Measurements from ENCODE around the gene KCND2.

KCND2 gene

GRCh38 chr7:120654241-120654640 lies 381.3 kb downstream of the KCND2 start:
- Histone ChIP-seq H3K9me3 (ENCODE audit: insufficient read depth, low read length) (no peaks in the 10 kb centered on the region; the same call in 1 of the 2 replicates), H3K4me3 (ENCODE audit: insufficient read length, low read depth) (no peak overlapping the region), H3K36me3 (ENCODE audit: insufficient read depth, insufficient read length, low read length) (no peaks in the 10 kb centered on the region), H3K9ac (ENCODE audit: insufficient read length, low read depth) (no peak overlapping the region), H3K4me1 (ENCODE audit: insufficient read depth, insufficient read length) (no peaks in the 10 kb centered on the region), H3K27me3 (ENCODE audit: insufficient read depth, insufficient read length) (no peaks in the 10 kb centered on the region)
- no peak for DNase-seq (ENCODE audit: low read depth, low spot score)
- TF ChIP-seq YY1 (IDR thresholded peaks at IDR 0.05; ENCODE audit: insufficient read depth, insufficient read length) = no peak
- TF ChIP-seq ZNF274 (IDR thresholded peaks at IDR 0.05; ENCODE audit: low read depth, low read length) = no peak
- no peak for TF ChIP-seq SUZ12 (IDR thresholded peaks at IDR 0.05; ENCODE audit: extremely low read depth, insufficient read depth, insufficient read length)

- Histone ChIP-seq H3K4me3 (ENCODE audit: insufficient read length, low read depth) (no peak overlapping the region), H3K36me3 (ENCODE audit: insufficient read depth, insufficient read length, low read length) (no peaks in the 10 kb centered on the region), H3K4me1 (ENCODE audit: insufficient read depth, insufficient read length) (no peaks in the 10 kb centered on the region), H3K27me3 (ENCODE audit: insufficient read depth, insufficient read length) (no peaks in the 10 kb centered on the region), H3K9me3 (ENCODE audit: insufficient read depth, low read length) (no peaks in the 10 kb centered on the region), H3K9ac (ENCODE audit: insufficient read length, low read depth) (no peak overlapping the region)
- no peak for TF ChIP-seq SUZ12 (IDR thresholded peaks at IDR 0.05; ENCODE audit: extremely low read depth, insufficient read depth, insufficient read length)
- TF ChIP-seq YY1 (IDR thresholded peaks at IDR 0.05; ENCODE audit: insufficient read depth, insufficient read length) = no peak
- no peak for TF ChIP-seq ZNF274 (IDR thresholded peaks at IDR 0.05; ENCODE audit: low read depth, low read length)
- DNase-seq (ENCODE audit: low read depth, low spot score) = no peak
Measured at GRCh38 chr7:120658516-120658915, 385.5 kb downstream of the KCND2 start.

- H3K27me3 ChIP-seq (ENCODE audit: insufficient read depth, insufficient read length) = no peaks in the 10 kb centered on the region
- H3K9ac ChIP-seq (ENCODE audit: insufficient read length, low read depth) = no peak overlapping the region
- no peaks in the 10 kb centered on the region for H3K36me3 ChIP-seq (ENCODE audit: insufficient read depth, insufficient read length, low read length)
- TF ChIP-seq SUZ12 (IDR thresholded peaks at IDR 0.05; ENCODE audit: extremely low read depth, insufficient read depth, insufficient read length) (no peak), ZNF274 (IDR thresholded peaks at IDR 0.05; ENCODE audit: low read depth, low read length) (no peak), YY1 (IDR thresholded peaks at IDR 0.05; ENCODE audit: insufficient read depth, insufficient read length) (no peak)
- no peak overlapping the region for H3K4me3 ChIP-seq (ENCODE audit: insufficient read length, low read depth)
- no peaks in the 10 kb centered on the region for H3K9me3 ChIP-seq (ENCODE audit: insufficient read depth, low read length)
- DNase-seq (ENCODE audit: low read depth, low spot score) = no peak
- H3K4me1 ChIP-seq (ENCODE audit: insufficient read depth, insufficient read length) = no peaks in the 10 kb centered on the region
Measured at GRCh38 chr7:120662291-120662690, 389.3 kb downstream of the KCND2 start.

- Histone ChIP-seq H3K36me3 (ENCODE audit: insufficient read depth, insufficient read length, low read length) (no peaks in the 10 kb centered on the region), H3K27me3 (ENCODE audit: insufficient read depth, insufficient read length) (no peaks in the 10 kb centered on the region), H3K4me3 (ENCODE audit: insufficient read length, low read depth) (no peak overlapping the region), H3K9me3 (ENCODE audit: insufficient read depth, low read length) (no peaks in the 10 kb centered on the region), H3K4me1 (ENCODE audit: insufficient read depth, insufficient read length) (no peaks in the 10 kb centered on the region), H3K9ac (ENCODE audit: insufficient read length, low read depth) (no peak overlapping the region)
- no peak for DNase-seq (ENCODE audit: low read depth, low spot score)
- TF ChIP-seq ZNF274 (IDR thresholded peaks at IDR 0.05; ENCODE audit: low read depth, low read length) = no peak
- TF ChIP-seq YY1 (IDR thresholded peaks at IDR 0.05; ENCODE audit: insufficient read depth, insufficient read length) = no peak
- no peak for TF ChIP-seq SUZ12 (IDR thresholded peaks at IDR 0.05; ENCODE audit: extremely low read depth, insufficient read depth, insufficient read length)
Measured at GRCh38 chr7:120665068-120665467, 392.1 kb downstream of the KCND2 start.

GRCh38 chr7:120675076-120675475 lies 402.1 kb downstream of the KCND2 start:
- TF ChIP-seq ZNF274 (IDR thresholded peaks at IDR 0.05; ENCODE audit: low read depth, low read length) (no peak), YY1 (IDR thresholded peaks at IDR 0.05; ENCODE audit: insufficient read depth, insufficient read length) (no peak), SUZ12 (IDR thresholded peaks at IDR 0.05; ENCODE audit: extremely low read depth, insufficient read depth, insufficient read length) (no peak)
- Histone ChIP-seq H3K4me3 (ENCODE audit: insufficient read length, low read depth) (no peak overlapping the region), H3K9me3 (ENCODE audit: insufficient read depth, low read length) (no peaks in the 10 kb centered on the region), H3K27me3 (ENCODE audit: insufficient read depth, insufficient read length) (no peaks in the 10 kb centered on the region), H3K9ac (ENCODE audit: insufficient read length, low read depth) (no peak overlapping the region), H3K36me3 (ENCODE audit: insufficient read depth, insufficient read length, low read length) (no peaks in the 10 kb centered on the region), H3K4me1 (ENCODE audit: insufficient read depth, insufficient read length) (no peaks in the 10 kb centered on the region)
- no peak for DNase-seq (ENCODE audit: low read depth, low spot score)

GRCh38 chr7:120677535-120677934 lies 404.6 kb downstream of the KCND2 start:
- Histone ChIP-seq H3K9ac (ENCODE audit: insufficient read length, low read depth) (no peak overlapping the region), H3K27me3 (ENCODE audit: insufficient read depth, insufficient read length) (no peaks in the 10 kb centered on the region), H3K9me3 (ENCODE audit: insufficient read depth, low read length) (no peaks in the 10 kb centered on the region), H3K4me3 (ENCODE audit: insufficient read length, low read depth) (no peak overlapping the region), H3K4me1 (ENCODE audit: insufficient read depth, insufficient read length) (no peaks in the 10 kb centered on the region), H3K36me3 (ENCODE audit: insufficient read depth, insufficient read length, low read length) (no peaks in the 10 kb centered on the region)
- DNase-seq (ENCODE audit: low read depth, low spot score) = no peak
- TF ChIP-seq ZNF274 (IDR thresholded peaks at IDR 0.05; ENCODE audit: low read depth, low read length) (no peak), YY1 (IDR thresholded peaks at IDR 0.05; ENCODE audit: insufficient read depth, insufficient read length) (no peak), SUZ12 (IDR thresholded peaks at IDR 0.05; ENCODE audit: extremely low read depth, insufficient read depth, insufficient read length) (no peak)

- H3K36me3 ChIP-seq (ENCODE audit: insufficient read depth, insufficient read length, low read length) = no peaks in the 10 kb centered on the region
- no peaks in the 10 kb centered on the region for H3K4me1 ChIP-seq (ENCODE audit: insufficient read depth, insufficient read length)
- H3K27me3 ChIP-seq (ENCODE audit: insufficient read depth, insufficient read length) = no peaks in the 10 kb centered on the region
- DNase-seq (ENCODE audit: low read depth, low spot score) = no peak
- H3K9ac ChIP-seq (ENCODE audit: insufficient read length, low read depth) = no peak overlapping the region
- TF ChIP-seq YY1 (IDR thresholded peaks at IDR 0.05; ENCODE audit: insufficient read depth, insufficient read length) (no peak), SUZ12 (IDR thresholded peaks at IDR 0.05; ENCODE audit: extremely low read depth, insufficient read depth, insufficient read length) (no peak), ZNF274 (IDR thresholded peaks at IDR 0.05; ENCODE audit: low read depth, low read length) (no peak)
- H3K9me3 ChIP-seq (ENCODE audit: insufficient read depth, low read length) = no peaks in the 10 kb centered on the region
- H3K4me3 ChIP-seq (ENCODE audit: insufficient read length, low read depth) = no peak overlapping the region
Measured at GRCh38 chr7:120680985-120681384, 408.0 kb downstream of the KCND2 start.

Measured in NT2/D1 (cell line).